HG02571 (cell line): ENCODE data around the gene PRKCB.
"Not testable (repeated sequence)": the region's sequence is repeated elsewhere in the genome, so short reads cannot be mapped to it uniquely, and the experiment has no call there.

Experiments
- ATAC-seq: cut with Tn5 transposase; IDR thresholded peaks from one replicate; pipeline ENCODE4 v1.9.1; 2021; ENCODE audit warnings: mild to moderate bottlenecking, moderate library complexity; ENCODE audit not compliant: unreplicated experiment

Gene PRKCB

GRCh38 chr16:23931199-23931598 is 95.4 kb downstream of the PRKCB start:
- no peak for ATAC-seq

- ATAC-seq: not testable (repeated sequence)
These were observed 97.9 kb downstream of the PRKCB start for GRCh38 chr16:23933650-23934049.

- ATAC-seq: no peak
These were observed 98.9 kb downstream of the PRKCB start for GRCh38 chr16:23934610-23935236.

- no peak for ATAC-seq
These were observed 104.3 kb downstream of the PRKCB start for GRCh38 chr16:23940111-23940510.

GRCh38 chr16:23941025-23941424 is 105.2 kb downstream of the PRKCB start:
- ATAC-seq: no peak

- ATAC-seq: no peak
These were observed 106.3 kb downstream of the PRKCB start for GRCh38 chr16:23941963-23942564.

- ATAC-seq: no peak
These were observed 107.8 kb downstream of the PRKCB start for GRCh38 chr16:23943604-23944003.

DNA sequence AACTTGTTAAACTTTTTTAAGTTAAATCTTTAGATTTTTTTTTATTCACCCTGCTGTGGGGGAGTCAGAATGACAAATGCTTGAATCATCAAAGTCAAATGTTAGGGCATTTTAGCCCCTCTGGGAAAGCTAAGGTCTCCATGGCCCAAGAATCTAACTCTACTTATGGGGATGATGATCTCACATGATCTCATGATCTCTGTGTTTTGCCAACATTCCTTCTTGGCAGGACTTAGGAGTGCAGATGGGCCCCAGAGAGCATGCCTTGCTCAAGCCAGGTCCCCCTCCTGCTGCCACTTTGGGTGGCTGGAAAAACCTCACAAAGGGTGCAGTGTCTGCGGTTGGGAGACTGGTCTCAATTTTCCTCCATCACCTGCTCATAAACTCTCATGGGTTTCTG is 108.6 kb downstream of the PRKCB start:
- no peak for ATAC-seq

DNA sequence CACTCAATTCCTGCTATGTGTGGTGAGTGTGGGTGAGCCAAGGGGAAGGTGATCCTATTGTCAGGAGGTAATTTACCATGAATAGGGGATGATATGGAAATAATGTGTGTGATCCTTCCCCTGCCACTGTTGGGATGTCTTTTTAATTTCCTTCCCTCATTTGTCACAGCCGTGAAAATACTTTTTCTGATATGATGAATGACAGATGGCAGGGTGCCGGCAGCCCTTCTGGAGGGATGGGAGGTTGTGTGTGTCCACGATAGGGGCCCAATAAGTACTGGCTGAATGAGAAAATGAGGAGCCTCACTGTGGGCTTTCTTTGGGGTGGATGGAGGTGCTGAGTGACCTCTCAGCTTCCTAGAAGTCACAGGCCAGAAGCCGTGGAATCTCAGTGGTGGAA is 109.5 kb downstream of the PRKCB start:
- no peak for ATAC-seq

GRCh38 chr16:23947838-23948237 is 112.1 kb downstream of the PRKCB start:
- ATAC-seq: no peak

DNA sequence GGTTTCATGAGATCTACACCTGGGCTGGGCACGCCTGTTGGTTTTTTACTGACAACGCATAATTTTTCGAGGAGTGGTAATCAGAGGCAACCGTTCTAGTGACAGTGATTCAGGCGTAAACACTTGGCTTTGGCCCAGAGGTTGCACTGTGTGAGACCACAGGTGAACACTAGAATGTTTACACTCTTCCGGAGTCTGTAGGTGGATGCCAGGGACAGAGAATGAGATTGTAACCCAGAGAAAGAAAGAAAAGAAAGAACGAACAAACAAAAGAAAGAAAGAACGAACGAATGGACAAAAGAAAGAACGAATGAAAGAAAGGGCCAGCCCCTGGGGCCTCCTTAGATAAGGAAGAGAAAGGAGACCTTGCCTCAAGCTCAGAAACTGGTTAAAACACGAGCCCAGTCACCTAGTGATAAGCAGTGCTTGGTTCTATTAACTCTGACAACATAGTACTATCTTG is 113.2 kb downstream of the PRKCB start:
- no peak for ATAC-seq

GRCh38 chr16:23949630-23950290 is 114.0 kb downstream of the PRKCB start:
- ATAC-seq: no peak

DNA sequence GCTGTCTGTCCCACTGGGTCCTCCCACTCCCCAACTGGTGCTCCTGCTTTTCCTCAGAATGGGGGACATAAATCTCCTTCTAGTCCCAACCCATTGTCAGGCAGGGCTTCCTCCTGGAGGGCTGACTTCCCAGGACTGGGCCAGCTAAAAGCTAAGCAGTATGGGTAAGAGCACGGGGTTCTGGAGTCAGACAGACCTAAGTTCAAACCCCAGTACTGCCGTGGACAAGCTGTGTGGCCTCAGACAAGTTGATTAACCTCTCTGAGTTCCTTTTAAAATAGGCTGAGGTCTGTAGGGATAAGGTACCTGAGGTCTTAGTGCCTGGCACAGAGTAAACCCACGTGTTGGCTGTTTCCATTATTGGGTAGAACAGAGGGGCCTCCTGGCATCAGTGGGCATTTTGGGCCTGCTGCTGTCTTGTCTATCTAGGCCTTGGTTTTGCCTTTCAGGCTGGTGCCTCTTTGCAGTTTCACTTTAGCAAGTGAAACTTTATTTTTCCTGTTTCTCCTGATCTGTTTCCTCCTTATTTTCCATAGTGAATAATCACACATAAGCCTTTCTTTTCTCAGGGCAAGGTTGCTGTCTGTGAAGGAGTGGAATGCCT is 114.6 kb downstream of the PRKCB start:
- ATAC-seq: no peak

GRCh38 chr16:23950898-23951297 is 115.1 kb downstream of the PRKCB start:
- ATAC-seq: no peak

DNA sequence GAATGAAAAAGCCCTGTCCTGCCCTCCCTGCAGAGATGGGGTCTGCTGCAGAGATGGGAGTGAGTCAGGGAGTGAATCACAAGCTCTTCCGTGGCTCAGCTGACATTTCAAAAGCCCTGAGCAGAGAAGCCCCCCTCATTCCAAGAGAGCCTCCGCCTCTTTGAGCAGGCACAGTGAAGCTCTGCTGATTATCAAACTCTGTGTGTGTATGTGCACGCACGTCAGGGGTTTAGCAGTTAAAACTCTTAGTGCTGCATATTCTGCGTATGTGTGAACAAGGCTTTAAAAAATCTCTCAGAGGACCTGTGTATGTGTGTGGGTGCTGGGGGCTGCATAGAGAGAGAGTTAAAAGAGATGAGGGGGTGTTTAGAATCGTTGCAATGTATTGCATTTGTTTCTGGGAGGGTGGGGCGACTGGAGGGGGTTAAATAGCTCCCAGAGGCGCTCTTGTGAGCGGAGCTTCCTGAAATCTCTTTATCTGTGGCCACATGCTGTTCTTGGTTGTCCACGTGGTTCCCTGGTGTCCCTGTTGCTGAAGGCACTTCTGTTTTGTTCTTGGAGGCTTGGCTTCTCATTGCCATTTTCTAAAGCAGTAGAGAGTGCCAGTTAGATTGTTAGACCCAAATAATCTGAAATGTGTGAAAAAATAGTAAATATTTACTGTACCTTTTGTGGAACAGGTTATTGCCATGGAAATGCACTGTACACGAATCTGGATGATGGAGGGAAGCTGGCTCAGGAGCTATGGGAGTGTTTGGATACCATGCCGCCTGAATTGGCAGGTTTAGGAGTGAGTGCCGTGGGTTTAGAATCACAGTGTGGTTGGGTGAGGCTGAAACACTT is 116.6 kb downstream of the PRKCB start:
- ATAC-seq: no peak

DNA sequence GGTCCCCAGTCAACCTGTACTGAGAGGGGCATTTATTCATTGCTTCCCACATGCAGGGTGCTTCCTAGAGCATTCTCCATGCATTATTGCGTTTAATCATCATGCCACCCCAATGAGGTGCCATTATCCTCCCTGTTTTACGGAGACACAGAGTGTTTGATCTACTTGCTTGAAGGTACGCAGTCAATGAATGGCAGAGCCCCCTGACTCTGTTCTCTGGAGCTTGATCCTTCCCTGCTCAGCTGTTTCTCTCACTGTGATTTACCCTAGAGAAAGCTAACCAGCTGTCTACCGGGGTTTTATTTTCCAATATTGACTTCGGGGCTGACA is 117.2 kb downstream of the PRKCB start:
- ATAC-seq: no peak

DNA sequence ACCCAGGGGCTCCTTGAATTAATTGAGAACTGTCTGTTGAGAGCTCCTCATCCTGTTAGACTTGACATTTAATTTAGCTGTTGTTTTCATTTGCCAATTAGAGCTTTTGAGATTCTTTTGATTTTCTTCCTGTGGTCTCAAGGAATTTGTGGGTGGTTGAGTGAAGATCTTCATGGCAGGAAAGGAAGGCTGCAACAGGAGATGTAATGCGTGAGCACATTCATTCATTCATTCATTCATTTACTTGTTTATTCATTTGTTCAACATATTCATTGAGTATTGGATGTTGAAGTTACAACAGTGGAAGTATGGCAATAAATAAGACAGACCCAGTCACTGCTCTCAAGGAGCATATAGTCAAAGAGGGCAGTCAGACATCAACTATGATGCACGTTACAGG is 117.7 kb downstream of the PRKCB start:
- ATAC-seq: no peak

DNA sequence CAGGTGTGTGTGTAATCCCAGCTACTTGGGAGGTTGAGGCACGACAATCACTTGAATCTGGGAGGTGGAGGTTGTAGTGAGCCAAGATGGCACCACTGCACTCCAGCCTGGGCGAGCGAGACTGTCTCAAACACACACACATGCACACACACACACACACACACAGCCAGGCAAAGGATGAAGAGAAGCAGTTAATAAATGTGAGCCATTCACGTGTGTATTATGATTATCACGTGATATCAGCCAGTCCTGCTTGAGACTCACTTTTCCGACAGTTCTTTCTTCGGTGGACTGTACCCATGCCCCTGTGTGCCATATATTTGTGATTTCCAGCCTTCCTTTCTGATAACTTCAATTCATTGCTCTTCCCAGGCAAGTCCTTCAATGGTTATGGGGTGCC is 119.3 kb downstream of the PRKCB start:
- ATAC-seq: no peak

- no peak for ATAC-seq
These were observed 121.5 kb downstream of the PRKCB start for GRCh38 chr16:23957287-23957686.

DNA sequence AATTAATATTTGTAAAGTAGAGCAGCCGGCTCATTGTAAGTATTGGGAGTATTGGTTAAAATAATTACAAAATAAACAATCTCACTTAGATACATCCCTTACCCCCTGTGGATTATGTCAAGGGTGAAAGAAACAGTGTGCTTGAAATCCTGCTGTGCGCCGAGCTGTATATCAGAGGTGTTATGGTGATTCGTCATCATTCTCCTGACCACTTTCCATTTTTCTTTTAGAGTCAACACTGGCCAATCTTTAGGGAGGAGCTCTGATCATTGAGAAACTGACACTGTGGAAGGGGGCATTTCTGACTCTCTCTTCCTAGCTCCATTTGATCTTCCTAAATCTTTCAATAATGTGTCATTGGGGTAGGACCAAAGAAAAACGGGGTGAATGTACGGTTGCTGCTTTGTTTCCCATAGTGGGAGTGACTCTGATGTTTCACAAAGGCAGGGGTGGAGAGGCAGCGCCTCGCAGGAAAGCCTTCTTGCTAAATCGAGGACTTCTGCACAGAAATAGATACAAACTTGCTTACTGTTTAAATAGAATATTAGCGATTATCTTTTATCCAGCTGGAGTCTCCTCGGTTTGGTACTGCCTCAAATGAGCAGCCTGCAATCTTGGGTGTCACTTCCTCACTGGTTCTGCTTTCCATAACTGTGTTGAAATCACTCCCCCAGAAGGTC is 123.4 kb downstream of the PRKCB start:
- ATAC-seq: no peak

- ATAC-seq: no peak
These were observed 123.9 kb downstream of the PRKCB start for GRCh38 chr16:23959752-23960072.
